BLaER1 (cell line): ENCODE measurements around the gene LSM10.

ENCODE experiments used
- H3K27ac ChIP-seq: shearing (Covaris generic); formaldehyde crosslinking; 2 replicates; pipeline ENCODE4 v1.8.1; 2022
- H3K27me3 ChIP-seq: shearing (Covaris generic); formaldehyde crosslinking; 2 replicates; pipeline ENCODE4 v1.8.1; 2022
- H3K36me3 ChIP-seq: shearing (Covaris generic); formaldehyde crosslinking; 2 replicates; pipeline ENCODE4 v1.8.1; 2022
- H3K4me1 ChIP-seq: shearing (Covaris generic); formaldehyde crosslinking; 2 replicates; pipeline ENCODE4 v1.8.1; 2022
- H3K4me2 ChIP-seq: shearing (Covaris generic); formaldehyde crosslinking; 2 replicates; pipeline ENCODE4 v1.8.1; 2022
- H3K4me3 ChIP-seq: shearing (Covaris generic); formaldehyde crosslinking; 2 replicates; pipeline ENCODE4 v1.8.1; 2022
- H3K9ac ChIP-seq: shearing (Covaris generic); formaldehyde crosslinking; 2 replicates; pipeline ENCODE4 v1.8.1; 2022
- H3K9me3 ChIP-seq: shearing (Covaris generic); formaldehyde crosslinking; 2 replicates; pipeline ENCODE4 v1.8.1; 2022
- H4K20me1 ChIP-seq: shearing (Covaris generic); formaldehyde crosslinking; 2 replicates; pipeline ENCODE4 v1.8.1; 2022
- Cebpa-rat ChIP-seq: shearing (Covaris generic); IDR thresholded peaks from 2 replicates; pipeline ENCODE4 v1.8.1; 2022

LSM10 gene

DNA sequence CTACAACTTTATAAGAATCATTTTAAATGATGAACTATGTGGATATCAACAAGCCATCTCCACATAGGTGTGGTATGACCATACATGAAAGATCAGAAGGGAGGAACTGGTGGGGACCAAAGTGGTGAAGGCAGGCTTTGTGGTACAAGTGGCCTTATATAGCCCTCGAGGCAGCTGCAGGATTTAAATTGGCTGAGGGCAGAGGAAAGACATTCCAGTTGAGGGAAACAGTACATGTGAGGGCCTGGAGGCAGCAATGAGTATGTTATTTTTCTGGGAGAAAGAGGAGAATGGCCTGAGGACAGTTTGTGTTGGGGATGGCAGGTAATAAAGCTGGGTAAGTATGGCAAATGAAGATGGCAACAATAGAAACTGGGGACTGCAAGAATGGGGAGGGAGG, 35.4 kb upstream of the LSM10 start:
- no peak overlapping the region for H3K9ac ChIP-seq
- no peak overlapping the region for H3K27ac ChIP-seq
- H3K36me3 ChIP-seq, result no peaks in the 10 kb centered on the region; the same call in 1 of the 2 replicates
- H3K9me3 ChIP-seq, result no peaks in the 10 kb centered on the region
- no peaks in the 10 kb centered on the region for H3K27me3 ChIP-seq
- TF ChIP-seq Cebpa-rat, result no peak
- H3K4me2 ChIP-seq, result no peak overlapping the region
- H3K4me3 ChIP-seq, result no peak overlapping the region
- H4K20me1 ChIP-seq, result no peaks in the 10 kb centered on the region
- H3K4me1 ChIP-seq, result no peaks in the 10 kb centered on the region

DNA sequence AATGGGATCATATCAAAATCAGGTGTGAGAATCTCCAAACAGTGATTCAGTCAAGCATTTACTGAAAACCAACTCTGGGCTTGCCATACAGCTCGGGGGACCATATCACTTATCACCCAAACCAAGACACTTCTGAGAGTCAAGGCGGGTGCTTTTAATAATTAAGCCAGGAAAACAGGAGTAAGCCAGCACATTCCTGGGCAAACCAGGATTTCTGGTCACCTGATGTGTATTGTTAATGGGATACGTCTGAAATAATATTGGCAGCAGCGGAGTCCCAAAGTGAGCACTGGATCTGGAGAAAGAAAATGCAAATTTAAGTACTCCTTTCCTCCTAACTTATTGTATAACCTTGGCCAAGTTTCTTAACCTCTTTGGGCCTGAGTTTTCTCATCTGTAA, 34.9 kb upstream of the LSM10 start:
- Histone ChIP-seq H4K20me1 (no peaks in the 10 kb centered on the region), H3K4me1 (no peaks in the 10 kb centered on the region), H3K27ac (no peak overlapping the region), H3K27me3 (no peaks in the 10 kb centered on the region), H3K9ac (no peak overlapping the region), H3K36me3 (no peaks in the 10 kb centered on the region; the same call in 1 of the 2 replicates), H3K9me3 (no peaks in the 10 kb centered on the region), H3K4me2 (no peak overlapping the region), H3K4me3 (no peak overlapping the region)
- TF ChIP-seq Cebpa-rat, result no peak

DNA sequence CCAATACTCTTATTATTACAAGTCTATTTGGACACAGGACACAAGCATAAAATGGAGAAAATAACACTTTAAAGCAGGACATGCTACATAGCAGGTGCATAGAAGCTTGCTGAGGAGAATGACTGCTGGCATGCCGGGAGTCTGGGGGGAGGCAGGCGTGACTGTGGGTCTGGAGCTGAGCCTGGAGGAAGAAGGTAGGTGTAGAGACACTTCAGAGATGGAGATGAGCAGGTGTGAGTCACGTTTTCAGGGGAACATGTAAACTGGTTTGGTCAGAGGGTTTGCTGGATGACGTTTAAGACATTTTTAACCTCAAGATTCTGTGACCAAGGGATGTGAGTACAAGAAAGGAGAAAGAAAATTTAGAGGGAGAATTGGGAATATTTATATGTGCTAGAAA, 28.1 kb upstream of the LSM10 start:
- Histone ChIP-seq H4K20me1 (no peaks in the 10 kb centered on the region), H3K4me3 (no peak overlapping the region), H3K36me3 (no peaks in the 10 kb centered on the region), H3K4me1 (no peaks in the 10 kb centered on the region), H3K9ac (no peak overlapping the region), H3K9me3 (no peaks in the 10 kb centered on the region), H3K27me3 (no peaks in the 10 kb centered on the region), H3K27ac (no peak overlapping the region), H3K4me2 (no peak overlapping the region)
- TF ChIP-seq Cebpa-rat, result no peak

DNA sequence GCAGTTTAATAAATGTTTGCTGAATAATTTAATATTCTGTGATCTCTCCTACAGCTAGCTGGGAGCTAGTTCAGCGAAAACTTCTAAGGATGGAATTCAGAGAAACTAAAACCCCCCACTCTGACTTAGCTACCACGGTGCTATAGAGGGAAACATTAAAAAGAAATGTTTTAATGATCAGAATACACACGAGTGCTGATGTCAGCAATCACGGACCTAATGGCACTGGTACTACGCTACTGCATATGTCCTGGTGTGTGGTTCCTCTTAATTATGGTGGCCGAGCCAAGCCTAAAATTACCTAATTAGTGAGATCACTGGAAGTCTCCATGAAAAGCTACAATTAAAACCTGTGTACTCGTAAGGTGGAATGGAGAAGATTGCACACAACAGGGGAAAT, 23.9 kb upstream of the LSM10 start:
- Histone ChIP-seq H3K36me3 (no peaks in the 10 kb centered on the region), H3K9me3 (no peaks in the 10 kb centered on the region), H3K27me3 (no peaks in the 10 kb centered on the region), H3K4me1 (peaks cover 5% of the 10 kb centered on the region), H3K27ac (no peak overlapping the region), H3K9ac (no peak overlapping the region), H3K4me2 (no peak overlapping the region), H3K4me3 (no peak overlapping the region), H4K20me1 (no peaks in the 10 kb centered on the region)
- TF ChIP-seq Cebpa-rat, result no peak

DNA sequence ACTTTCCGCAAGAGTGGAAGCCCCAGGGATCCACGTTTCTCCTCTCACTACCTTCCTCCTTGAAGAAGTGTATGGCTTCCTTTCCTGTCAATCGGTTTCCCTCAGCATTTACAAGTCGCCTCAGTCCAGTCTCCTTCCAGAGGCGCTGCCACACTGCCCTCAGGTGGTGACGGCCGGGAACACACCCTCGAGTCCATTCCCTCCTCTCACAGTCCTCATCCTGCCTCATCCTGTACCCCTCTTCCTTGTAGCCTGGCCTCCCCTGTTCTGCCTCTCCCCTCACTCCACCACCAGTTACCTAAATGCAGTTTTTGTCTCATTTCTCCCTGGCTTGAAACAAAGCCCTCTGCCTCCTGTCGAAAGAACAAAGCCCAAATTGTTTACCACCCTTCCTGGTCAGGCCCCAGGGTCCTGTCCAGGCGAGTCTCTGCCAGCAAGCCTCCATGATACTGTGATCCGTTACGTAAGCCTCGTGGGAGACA, 23.2 kb upstream of the LSM10 start:
- Histone ChIP-seq H4K20me1 (no peaks in the 10 kb centered on the region), H3K27me3 (no peaks in the 10 kb centered on the region), H3K9ac (no peak overlapping the region), H3K9me3 (no peaks in the 10 kb centered on the region), H3K4me2 (peak overlapping the region; percentile 19), H3K4me3 (no peak overlapping the region), H3K36me3 (no peaks in the 10 kb centered on the region), H3K27ac (no peak overlapping the region), H3K4me1 (peaks cover 5% of the 10 kb centered on the region)
- no peak for TF ChIP-seq Cebpa-rat

DNA sequence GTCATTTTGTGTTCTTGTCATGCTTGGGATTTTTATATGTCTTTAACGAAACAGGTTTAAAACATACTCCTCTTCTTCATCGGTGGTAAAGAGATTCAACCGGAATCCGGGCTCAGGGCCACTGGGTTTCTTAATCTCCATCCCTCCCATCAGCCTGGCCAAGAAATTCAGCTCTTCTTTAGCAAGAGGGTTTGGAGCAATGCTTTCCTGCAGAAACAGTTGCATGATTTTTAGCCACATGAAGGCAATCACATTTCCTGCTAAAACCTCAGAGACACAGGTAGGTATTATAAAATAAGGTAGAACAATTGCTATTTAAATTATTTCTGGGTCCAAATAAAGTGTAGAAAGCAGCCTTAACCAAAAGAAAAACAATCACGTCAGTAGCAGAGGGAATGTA, 22.7 kb upstream of the LSM10 start:
- Histone ChIP-seq H3K36me3 (no peaks in the 10 kb centered on the region), H4K20me1 (no peaks in the 10 kb centered on the region), H3K9me3 (no peaks in the 10 kb centered on the region), H3K9ac (no peak overlapping the region), H3K4me3 (no peak overlapping the region), H3K27me3 (no peaks in the 10 kb centered on the region), H3K27ac (no peak overlapping the region), H3K4me1 (peaks cover 5% of the 10 kb centered on the region), H3K4me2 (peak overlapping the region; percentile 19)
- no peak for TF ChIP-seq Cebpa-rat

DNA sequence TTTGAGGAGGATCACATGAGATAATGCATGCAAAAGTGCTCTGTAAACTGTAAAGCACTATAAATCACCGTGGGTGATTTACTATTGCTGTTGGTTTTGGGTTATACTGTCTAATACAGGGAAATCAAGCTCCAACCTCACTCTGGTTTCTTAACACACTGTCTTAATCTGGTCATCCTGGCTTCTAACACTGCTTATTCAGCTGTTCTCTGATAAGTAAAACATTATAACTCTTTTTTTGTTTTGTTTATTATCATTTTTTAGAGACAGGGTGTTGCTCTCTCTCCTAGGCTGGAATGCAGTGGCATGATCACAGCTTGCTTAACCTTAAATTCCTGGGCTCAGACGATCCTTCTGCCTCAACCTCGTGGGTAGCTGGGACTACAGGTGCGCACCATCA, 21.9 kb upstream of the LSM10 start:
- H3K9me3 ChIP-seq, result peaks cover 5% of the 10 kb centered on the region; the same call in 1 of the 2 replicates
- H4K20me1 ChIP-seq, result no peaks in the 10 kb centered on the region
- H3K4me1 ChIP-seq, result peaks cover 5% of the 10 kb centered on the region
- H3K4me3 ChIP-seq, result no peak overlapping the region
- H3K27me3 ChIP-seq, result no peaks in the 10 kb centered on the region
- no peak overlapping the region for H3K9ac ChIP-seq
- H3K4me2 ChIP-seq, result no peak overlapping the region
- TF ChIP-seq Cebpa-rat, result no peak
- no peak overlapping the region for H3K27ac ChIP-seq
- H3K36me3 ChIP-seq, result no peaks in the 10 kb centered on the region

DNA sequence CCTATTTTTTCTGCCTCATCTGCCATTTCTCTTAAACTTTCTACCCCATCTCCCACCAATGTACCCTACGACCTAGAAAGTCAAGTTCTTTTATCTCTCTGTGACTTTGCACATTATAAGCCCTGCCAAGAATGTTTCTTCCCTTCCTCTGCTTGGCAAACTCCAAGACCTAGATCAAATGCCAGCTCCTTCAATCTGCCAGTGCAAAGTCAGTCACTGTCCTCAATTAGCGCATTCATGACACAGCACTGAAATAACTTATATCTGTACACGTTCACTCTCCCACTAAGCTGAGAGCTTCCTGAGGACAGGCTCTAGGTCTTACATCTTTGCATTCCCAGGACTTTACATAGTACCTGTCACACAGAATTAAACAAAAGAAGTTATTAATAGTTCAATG, 21.4 kb upstream of the LSM10 start:
- Histone ChIP-seq H3K27me3 (no peaks in the 10 kb centered on the region), H3K9me3 (peaks cover 9% of the 10 kb centered on the region), H3K9ac (no peak overlapping the region), H4K20me1 (no peaks in the 10 kb centered on the region), H3K36me3 (no peaks in the 10 kb centered on the region), H3K27ac (no peak overlapping the region), H3K4me1 (peaks cover 5% of the 10 kb centered on the region), H3K4me3 (no peak overlapping the region), H3K4me2 (no peak overlapping the region)
- TF ChIP-seq Cebpa-rat, result no peak

DNA sequence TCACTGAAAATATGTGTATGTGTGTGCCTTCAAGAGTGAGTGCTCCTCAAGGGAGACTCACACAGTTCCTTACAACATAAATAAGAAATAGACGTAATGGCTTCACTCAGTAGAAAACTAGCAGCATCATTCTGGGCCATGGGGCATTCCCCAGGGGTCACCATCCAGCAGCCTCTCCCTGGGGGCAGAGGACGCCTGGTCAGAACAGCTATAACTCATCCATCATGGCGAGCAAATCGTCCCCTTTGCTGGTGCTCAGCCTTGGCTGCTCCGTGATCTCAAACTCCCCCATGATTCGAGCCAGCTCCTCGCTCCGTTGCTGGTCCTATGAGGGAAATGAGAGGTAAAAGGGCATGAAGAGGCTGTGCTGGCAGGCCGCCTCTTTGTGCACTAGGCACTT, 20.2 kb upstream of the LSM10 start:
- peaks cover 5% of the 10 kb centered on the region for H3K4me1 ChIP-seq
- no peak for TF ChIP-seq Cebpa-rat
- no peaks in the 10 kb centered on the region for H3K36me3 ChIP-seq

DNA sequence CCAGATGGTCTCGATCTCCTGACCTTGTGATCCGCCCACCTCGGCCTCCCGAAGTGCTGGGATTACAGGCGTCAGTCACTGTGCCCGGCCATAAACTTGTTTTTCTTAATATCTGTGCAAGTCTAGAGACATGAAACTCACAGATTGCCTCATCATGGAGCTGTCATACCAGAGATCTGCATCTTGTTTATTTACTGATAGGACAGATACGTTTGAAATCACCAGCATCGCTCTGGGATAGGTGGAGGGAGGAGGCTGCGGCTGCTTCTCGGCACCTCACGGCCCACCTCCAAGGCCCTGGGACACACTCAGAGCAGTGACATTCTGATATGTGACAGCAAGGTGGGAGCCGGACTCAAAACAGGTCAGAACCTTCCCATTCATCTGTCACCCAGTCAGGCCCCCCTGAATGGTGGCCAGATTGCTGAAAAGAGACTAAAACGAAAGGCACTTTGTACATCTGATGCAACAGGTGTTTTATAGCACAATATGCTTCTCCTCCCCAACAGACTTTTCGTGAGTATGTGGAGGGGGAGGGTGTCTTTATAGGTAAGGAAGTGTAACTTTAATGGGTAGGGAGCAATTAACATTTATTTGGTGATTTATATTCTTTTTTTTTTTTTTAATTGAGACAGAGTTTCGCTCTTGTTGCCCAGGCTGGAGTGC, 18.1 kb upstream of the LSM10 start:
- no peaks in the 10 kb centered on the region for H3K27me3 ChIP-seq
- no peak for TF ChIP-seq Cebpa-rat
- H3K4me3 ChIP-seq, result no peak overlapping the region
- H3K27ac ChIP-seq, result no peak overlapping the region
- no peak overlapping the region for H3K9ac ChIP-seq
- H3K4me1 ChIP-seq, result peaks cover 5% of the 10 kb centered on the region
- peaks cover 26% of the 10 kb centered on the region for H3K9me3 ChIP-seq
- H3K36me3 ChIP-seq, result no peaks in the 10 kb centered on the region
- no peaks in the 10 kb centered on the region for H4K20me1 ChIP-seq
- H3K4me2 ChIP-seq, result no peak overlapping the region

More for the DNA sequence above, 20.2 kb upstream of the LSM10 start:
- no peak overlapping the region for H3K27ac ChIP-seq
- no peaks in the 10 kb centered on the region for H3K27me3 ChIP-seq
- H3K9me3 ChIP-seq, result peaks cover 15% of the 10 kb centered on the region
- H3K4me2 ChIP-seq, result no peak overlapping the region
- no peaks in the 10 kb centered on the region for H4K20me1 ChIP-seq
- H3K4me3 ChIP-seq, result no peak overlapping the region
- H3K9ac ChIP-seq, result no peak overlapping the region

DNA sequence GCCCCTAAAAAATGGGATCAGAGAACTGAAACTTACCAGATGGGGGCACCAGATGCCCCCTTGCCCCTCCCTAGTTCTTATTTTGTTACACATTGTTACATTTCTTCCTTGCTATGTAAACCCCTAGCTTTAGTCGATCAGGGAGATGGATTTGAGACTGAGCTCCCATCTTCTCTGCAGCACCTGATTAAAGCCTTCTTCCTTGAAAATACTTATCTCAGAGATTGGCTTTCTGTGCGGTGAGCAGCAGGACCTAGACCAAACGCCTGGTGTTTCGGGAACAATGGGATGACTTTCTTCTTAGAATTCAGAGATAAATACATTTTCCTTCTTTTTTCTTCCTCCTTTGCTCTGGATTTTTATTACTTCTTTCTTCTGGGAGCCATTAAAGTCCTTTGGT, 16.7 kb upstream of the LSM10 start:
- H3K4me1 ChIP-seq, result no peaks in the 10 kb centered on the region
- H3K36me3 ChIP-seq, result no peaks in the 10 kb centered on the region
- no peak for TF ChIP-seq Cebpa-rat
- no peak overlapping the region for H3K27ac ChIP-seq
- H3K4me3 ChIP-seq, result no peak overlapping the region
- H3K27me3 ChIP-seq, result no peaks in the 10 kb centered on the region
- no peaks in the 10 kb centered on the region for H4K20me1 ChIP-seq
- H3K9me3 ChIP-seq, result peaks cover 26% of the 10 kb centered on the region
- H3K9ac ChIP-seq, result no peak overlapping the region
- H3K4me2 ChIP-seq, result no peak overlapping the region
